ENCODE results near the gene CLDN11. TPM values are rescaled to one million over a fixed set of nuclear protein-coding genes. Genes with fewer than 3 reads are reported as not detected.

The CLDN11 gene
- total and polyA plus RNA-seq, 7 experiments from 2014 or later: not detected

GRCh38 chr3:170432416-170432815, 13.7 kb downstream of the CLDN11 start:
- peaks cover 0 to 22% (median 19%) of the 10 kb centered on the region in 7 donors for H3K4me1 Mint-ChIP-seq
- POLR2A ChIA-PET: interaction anchor here (0.9 kb wide), 1 partner anchor 392 kb away, joined by 6 read pairs; no protein-coding TSS in a partner anchor
- Histone ChIP-seq H3K27me3 (ENCODE audit: control insufficient read depth in 2 of 2, insufficient read depth in 2 of 2, low read length in 2 of 2) (no peaks in the 10 kb centered on the region), H3K4me1 (ENCODE audit: control insufficient read depth in 2 of 2, insufficient read depth in 2 of 2, low read length in 2 of 2) (peaks cover 0 to 6% of the 10 kb centered on the region in 2 donors), H3K4me3 (ENCODE audit: low read length) (no peak overlapping the region), H3K9me3 (ENCODE audit: control insufficient read depth in 2 of 3, low read length in 3 of 3) (no peaks in the 10 kb centered on the region), H3K27ac (ENCODE audit: low read depth, low read length) (no peak overlapping the region), H3K36me3 (ENCODE audit: control insufficient read depth in 2 of 3, insufficient read depth in 3 of 3, low read length in 3 of 3) (no peaks in the 10 kb centered on the region)
- H3K4me3 Mint-ChIP-seq: no peak overlapping the region
- H3K9me3 Mint-ChIP-seq: peaks cover 0 to 5% (median 0%) of the 10 kb centered on the region in 11 donors
- H3K36me3 Mint-ChIP-seq: peaks cover 0 to 4% (median 0%) of the 10 kb centered on the region in 5 donors
- peaks cover 0 to 21% (median 0%) of the 10 kb centered on the region in 5 donors for H3K27me3 Mint-ChIP-seq
- no peak overlapping the region for H3K27ac Mint-ChIP-seq
- CTCF ChIA-PET: no interaction called here
- intact Hi-C loops (cut with micrococcal nuclease): no loop called here
- ATAC-seq: no peak
- DNase-seq: no peak

GRCh38 chr3:170436697-170437096, 18.0 kb downstream of the CLDN11 start:
- POLR2A ChIA-PET: no interaction called here
- H3K36me3 Mint-ChIP-seq: peaks cover 0 to 3% (median 0%) of the 10 kb centered on the region in 5 donors

GRCh38 chr3:170437176-170437575, 18.5 kb downstream of the CLDN11 start:
- intact Hi-C loops (cut with micrococcal nuclease): no loop called here
- no peak overlapping the region for H3K27ac ChIP-seq (ENCODE audit: low read depth, low read length)
- no peak overlapping the region for H3K4me3 ChIP-seq (ENCODE audit: low read length)
- ChIA-PET POLR2A (no interaction called here), CTCF (no interaction called here)
- Mint-ChIP-seq H3K27ac (no peak overlapping the region), H3K9me3 (peaks cover 0 to 1% (median 0%) of the 10 kb centered on the region in 11 donors), H3K4me1 (peaks cover 0 to 8% (median 0%) of the 10 kb centered on the region in 7 donors), H3K36me3 (peaks cover 0 to 3% (median 0%) of the 10 kb centered on the region in 5 donors), H3K27me3 (peaks cover 7 to 17% (median 9%) of the 10 kb centered on the region in 5 donors), H3K4me3 (no peak overlapping the region)
- no peaks in the 10 kb centered on the region for H3K27me3 ChIP-seq (ENCODE audit: control insufficient read depth in 2 of 2, insufficient read depth in 2 of 2, low read length in 2 of 2)
- no peaks in the 10 kb centered on the region for H3K36me3 ChIP-seq (ENCODE audit: control insufficient read depth in 2 of 3, insufficient read depth in 3 of 3, low read length in 3 of 3)
- no peaks in the 10 kb centered on the region for H3K4me1 ChIP-seq (ENCODE audit: control insufficient read depth in 2 of 2, insufficient read depth in 2 of 2, low read length in 2 of 2)
- ATAC-seq (no peak), DNase-seq (no peak)
- no peaks in the 10 kb centered on the region for H3K9me3 ChIP-seq (ENCODE audit: control insufficient read depth in 2 of 3, low read length in 3 of 3)

More at GRCh38 chr3:170436697-170437096, 18.0 kb downstream of the CLDN11 start:
- Histone ChIP-seq H3K27ac (ENCODE audit: low read depth, low read length) (no peak overlapping the region), H3K36me3 (ENCODE audit: control insufficient read depth in 2 of 3, insufficient read depth in 3 of 3, low read length in 3 of 3) (no peaks in the 10 kb centered on the region), H3K4me3 (ENCODE audit: low read length) (no peak overlapping the region), H3K9me3 (ENCODE audit: control insufficient read depth in 2 of 3, low read length in 3 of 3) (no peaks in the 10 kb centered on the region), H3K27me3 (ENCODE audit: control insufficient read depth in 2 of 2, insufficient read depth in 2 of 2, low read length in 2 of 2) (no peaks in the 10 kb centered on the region), H3K4me1 (ENCODE audit: control insufficient read depth in 2 of 2, insufficient read depth in 2 of 2, low read length in 2 of 2) (no peaks in the 10 kb centered on the region)
- no peak overlapping the region for H3K27ac Mint-ChIP-seq
- intact Hi-C loops (cut with micrococcal nuclease): no loop called here
- CTCF ChIA-PET: no interaction called here
- H3K4me1 Mint-ChIP-seq: peaks cover 0 to 8% (median 0%) of the 10 kb centered on the region in 7 donors
- DNase-seq (no peak), ATAC-seq (no peak)
- no peak overlapping the region for H3K4me3 Mint-ChIP-seq
- H3K9me3 Mint-ChIP-seq: peaks cover 0 to 2% (median 0%) of the 10 kb centered on the region in 11 donors
- peaks cover 6 to 19% (median 9%) of the 10 kb centered on the region in 5 donors for H3K27me3 Mint-ChIP-seq

GRCh38 chr3:170437696-170438407, 19.2 kb downstream of the CLDN11 start:
- no peak overlapping the region for H3K27ac Mint-ChIP-seq
- intact Hi-C loops (cut with micrococcal nuclease): no loop called here
- Histone ChIP-seq H3K36me3 (ENCODE audit: control insufficient read depth in 2 of 3, insufficient read depth in 3 of 3, low read length in 3 of 3) (no peaks in the 10 kb centered on the region), H3K27ac (ENCODE audit: low read depth, low read length) (no peak overlapping the region), H3K4me1 (ENCODE audit: control insufficient read depth in 2 of 2, insufficient read depth in 2 of 2, low read length in 2 of 2) (no peaks in the 10 kb centered on the region), H3K4me3 (ENCODE audit: low read length) (no peak overlapping the region), H3K9me3 (ENCODE audit: control insufficient read depth in 2 of 3, low read length in 3 of 3) (no peaks in the 10 kb centered on the region), H3K27me3 (ENCODE audit: control insufficient read depth in 2 of 2, insufficient read depth in 2 of 2, low read length in 2 of 2) (no peaks in the 10 kb centered on the region)
- no peak for DNase-seq
- POLR2A ChIA-PET: no interaction called here
- peaks cover 0 to 1% (median 0%) of the 10 kb centered on the region in 11 donors for H3K9me3 Mint-ChIP-seq
- H3K4me3 Mint-ChIP-seq: no peak overlapping the region
- peaks cover 0 to 8% (median 0%) of the 10 kb centered on the region in 7 donors for H3K4me1 Mint-ChIP-seq
- peaks cover 0 to 3% (median 0%) of the 10 kb centered on the region in 5 donors for H3K36me3 Mint-ChIP-seq
- H3K27me3 Mint-ChIP-seq: peaks cover 9 to 17% (median 14%) of the 10 kb centered on the region in 5 donors
- no peak for ATAC-seq
- CTCF ChIA-PET: no interaction called here

- H3K27ac ChIP-seq (ENCODE audit: low read depth, low read length): no peak overlapping the region
- H3K4me1 ChIP-seq (ENCODE audit: control insufficient read depth in 2 of 2, insufficient read depth in 2 of 2, low read length in 2 of 2): no peaks in the 10 kb centered on the region
- no peaks in the 10 kb centered on the region for H3K9me3 ChIP-seq (ENCODE audit: control insufficient read depth in 2 of 3, low read length in 3 of 3)
- no peaks in the 10 kb centered on the region for H3K27me3 ChIP-seq (ENCODE audit: control insufficient read depth in 2 of 2, insufficient read depth in 2 of 2, low read length in 2 of 2)
- peaks cover 0 to 8% (median 0%) of the 10 kb centered on the region in 7 donors for H3K4me1 Mint-ChIP-seq
- DNase-seq (no peak), ATAC-seq (no peak)
- intact Hi-C loops (cut with micrococcal nuclease): no loop called here
- no peaks in the 10 kb centered on the region for H3K36me3 ChIP-seq (ENCODE audit: control insufficient read depth in 2 of 3, insufficient read depth in 3 of 3, low read length in 3 of 3)
- H3K36me3 Mint-ChIP-seq: peaks cover 0 to 3% (median 0%) of the 10 kb centered on the region in 5 donors
- H3K27me3 Mint-ChIP-seq: peaks cover 9 to 17% (median 14%) of the 10 kb centered on the region in 5 donors
- ChIA-PET POLR2A (no interaction called here), CTCF (no interaction called here)
- no peak overlapping the region for H3K4me3 Mint-ChIP-seq
- H3K27ac Mint-ChIP-seq: no peak overlapping the region
- H3K9me3 Mint-ChIP-seq: peaks cover 0 to 1% (median 0%) of the 10 kb centered on the region in 11 donors
- no peak overlapping the region for H3K4me3 ChIP-seq (ENCODE audit: low read length)
These were observed 20.2 kb downstream of the CLDN11 start for GRCh38 chr3:170438836-170439235.

- no peak for ATAC-seq
- intact Hi-C loops (cut with micrococcal nuclease): no loop called here
- H3K9me3 Mint-ChIP-seq: peaks cover 0 to 1% (median 0%) of the 10 kb centered on the region in 11 donors
- no peak overlapping the region for H3K4me3 ChIP-seq (ENCODE audit: low read length)
- H3K27ac ChIP-seq (ENCODE audit: low read depth, low read length): no peak overlapping the region
- no peaks in the 10 kb centered on the region for H3K4me1 ChIP-seq (ENCODE audit: control insufficient read depth in 2 of 2, insufficient read depth in 2 of 2, low read length in 2 of 2)
- H3K36me3 ChIP-seq (ENCODE audit: control insufficient read depth in 2 of 3, insufficient read depth in 3 of 3, low read length in 3 of 3): no peaks in the 10 kb centered on the region
- peaks cover 0 to 8% (median 0%) of the 10 kb centered on the region in 7 donors for H3K4me1 Mint-ChIP-seq
- no peaks in the 10 kb centered on the region for H3K36me3 Mint-ChIP-seq
- ChIA-PET CTCF (interaction anchor here (0.6 kb wide), 1 partner anchor 496 kb away, joined by 3 read pairs; no protein-coding TSS in a partner anchor), POLR2A (no interaction called here)
- H3K27me3 Mint-ChIP-seq: peaks cover 4 to 17% (median 14%) of the 10 kb centered on the region in 5 donors
- H3K4me3 Mint-ChIP-seq: no peak overlapping the region
- no peaks in the 10 kb centered on the region for H3K27me3 ChIP-seq (ENCODE audit: control insufficient read depth in 2 of 2, insufficient read depth in 2 of 2, low read length in 2 of 2)
- H3K9me3 ChIP-seq (ENCODE audit: control insufficient read depth in 2 of 3, low read length in 3 of 3): no peaks in the 10 kb centered on the region
- no peak for DNase-seq
- no peak overlapping the region for H3K27ac Mint-ChIP-seq
These were observed 21.7 kb downstream of the CLDN11 start for GRCh38 chr3:170440344-170440743.

GRCh38 chr3:170441412-170441811, 22.7 kb downstream of the CLDN11 start:
- Mint-ChIP-seq H3K27me3 (peaks cover 4 to 17% (median 14%) of the 10 kb centered on the region in 5 donors), H3K27ac (no peak overlapping the region), H3K4me3 (no peak overlapping the region), H3K4me1 (peaks cover 0 to 8% (median 0%) of the 10 kb centered on the region in 7 donors), H3K9me3 (peaks cover 0 to 1% (median 0%) of the 10 kb centered on the region in 11 donors), H3K36me3 (no peaks in the 10 kb centered on the region)
- H3K27me3 ChIP-seq (ENCODE audit: control insufficient read depth in 2 of 2, insufficient read depth in 2 of 2, low read length in 2 of 2): no peaks in the 10 kb centered on the region
- DNase-seq (no peak), ATAC-seq (no peak)
- ChIA-PET CTCF (no interaction called here), POLR2A (no interaction called here)
- no peaks in the 10 kb centered on the region for H3K9me3 ChIP-seq (ENCODE audit: control insufficient read depth in 2 of 3, low read length in 3 of 3)
- intact Hi-C loops (cut with micrococcal nuclease): no loop called here
- no peaks in the 10 kb centered on the region for H3K36me3 ChIP-seq (ENCODE audit: control insufficient read depth in 2 of 3, insufficient read depth in 3 of 3, low read length in 3 of 3)
- H3K27ac ChIP-seq (ENCODE audit: low read depth, low read length): no peak overlapping the region
- H3K4me3 ChIP-seq (ENCODE audit: low read length): no peak overlapping the region
- no peaks in the 10 kb centered on the region for H3K4me1 ChIP-seq (ENCODE audit: control insufficient read depth in 2 of 2, insufficient read depth in 2 of 2, low read length in 2 of 2)

All from naive thymus-derived CD4-positive, alpha-beta T cell (primary cell).